Hematopoietic multipotent progenitor cell treated with erythropoietin and hydrocortisone succinate and interleukin-3 and kit ligand, for 8 days (in vitro differentiated cells): ENCODE data around the gene OMP.

Source experiments
- DNase-seq: peaks from one replicate; pipeline ENCODE4 v3.0.0-alpha.2; 2015

OMP gene

DNA sequence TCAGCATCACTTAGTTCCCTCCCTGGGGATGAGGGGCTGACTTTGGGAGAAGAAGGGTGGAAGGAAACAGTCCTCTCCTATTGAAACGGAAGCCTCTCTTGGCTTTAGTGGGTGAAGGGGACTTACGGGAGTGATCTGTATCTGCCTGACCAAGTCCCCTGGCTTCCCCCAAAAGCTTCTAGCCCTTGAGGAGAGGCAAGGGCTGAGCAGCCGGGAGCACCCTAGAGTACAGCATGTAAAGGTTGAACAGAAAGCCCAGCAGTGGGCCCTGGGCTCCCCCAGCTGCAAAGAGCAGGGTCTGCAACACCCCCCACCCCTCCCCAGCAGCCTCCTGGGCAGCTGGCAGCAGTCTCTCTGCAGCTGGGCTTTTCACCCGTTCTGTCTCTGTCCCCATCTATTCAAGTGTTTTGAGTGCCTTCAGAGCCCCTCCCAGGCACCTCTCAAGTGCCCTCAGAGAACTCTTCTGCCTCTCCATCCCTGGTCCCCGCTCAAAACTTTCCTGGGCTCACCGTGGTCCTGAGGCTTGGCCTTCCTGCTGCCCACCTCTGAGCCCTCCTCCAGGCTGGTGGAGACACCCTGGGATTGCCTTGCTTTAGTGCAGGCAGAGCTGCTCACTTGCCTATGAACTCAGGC is 33.2 kb upstream of the OMP start:
- no peak for DNase-seq

DNA sequence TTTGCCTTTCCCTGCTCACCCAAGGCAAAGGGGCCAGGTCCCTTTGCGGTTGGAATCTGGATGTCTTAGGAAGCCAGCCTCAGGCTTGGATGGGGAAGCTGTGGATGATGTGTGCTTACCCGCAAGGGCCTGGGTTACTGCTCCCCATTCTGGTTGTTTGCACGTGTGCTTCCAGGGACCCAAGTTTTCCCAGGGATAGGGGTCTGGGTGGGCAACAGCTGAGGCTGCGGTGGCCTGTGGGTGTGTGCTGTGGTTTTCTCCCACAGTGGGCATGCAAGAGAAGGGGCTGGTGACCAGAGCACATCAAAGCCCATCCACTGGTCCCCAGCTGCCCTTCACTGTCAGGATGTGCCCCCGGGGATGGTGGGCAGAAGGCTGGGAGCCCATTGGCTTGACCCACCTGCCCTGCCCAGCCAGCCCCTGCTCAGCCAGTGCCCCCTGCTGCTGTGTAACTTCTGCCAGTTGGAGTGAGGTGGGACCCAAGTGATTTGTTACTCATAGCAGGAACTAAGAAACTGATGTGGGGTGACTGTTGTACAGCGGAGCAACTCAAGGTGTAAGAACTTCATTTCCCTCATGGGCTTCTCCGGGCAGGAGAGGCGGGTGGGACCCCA is 32.6 kb upstream of the OMP start:
- no peak for DNase-seq

DNA sequence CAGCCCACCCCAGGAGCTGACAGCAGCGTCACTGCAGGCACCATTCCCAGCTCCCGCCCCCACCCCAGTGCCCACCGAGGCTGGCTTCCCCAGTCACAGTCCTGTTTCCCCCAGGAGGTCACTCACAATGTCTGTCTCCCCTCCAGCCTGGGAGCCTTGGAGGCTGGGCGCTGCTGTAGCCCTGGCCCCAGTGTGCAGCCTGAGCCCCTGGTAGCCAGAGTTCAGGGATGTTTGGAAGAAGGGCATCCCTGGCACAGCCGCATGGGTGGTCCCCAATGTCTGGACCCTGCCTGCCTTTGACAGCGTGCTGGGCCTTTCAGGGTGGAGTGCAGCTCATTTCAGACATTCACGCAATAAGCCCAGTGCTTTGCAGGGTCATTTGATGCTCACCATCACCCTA is 31.6 kb upstream of the OMP start:
- DNase-seq = no peak

GRCh38 chr11:77071671-77072605 is 30.7 kb upstream of the OMP start:
- no peak for DNase-seq

DNA sequence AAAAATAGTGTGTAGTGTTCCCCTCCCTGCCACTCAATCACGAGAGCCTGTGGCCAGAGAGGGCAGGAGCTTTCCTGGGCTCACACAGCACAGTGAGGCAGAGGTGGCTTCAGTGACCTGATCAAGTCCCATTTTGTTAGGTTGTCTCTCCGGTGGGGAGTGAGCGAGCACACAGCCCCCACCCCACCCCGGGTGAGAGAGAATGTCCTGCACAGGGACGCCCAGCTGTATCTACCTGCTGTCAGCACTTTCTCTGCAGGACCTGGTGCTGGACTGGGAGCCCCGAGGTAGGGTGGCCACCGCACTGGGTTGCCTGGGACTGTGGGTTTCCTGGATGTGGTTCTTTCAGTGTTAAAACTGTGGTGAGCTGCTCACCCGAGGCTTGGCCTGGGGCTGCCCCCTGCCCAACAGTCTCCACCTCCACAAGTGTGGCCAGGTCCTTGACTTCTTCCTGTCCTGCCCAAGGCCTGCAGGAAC is 29.8 kb upstream of the OMP start:
- no peak for DNase-seq

DNA sequence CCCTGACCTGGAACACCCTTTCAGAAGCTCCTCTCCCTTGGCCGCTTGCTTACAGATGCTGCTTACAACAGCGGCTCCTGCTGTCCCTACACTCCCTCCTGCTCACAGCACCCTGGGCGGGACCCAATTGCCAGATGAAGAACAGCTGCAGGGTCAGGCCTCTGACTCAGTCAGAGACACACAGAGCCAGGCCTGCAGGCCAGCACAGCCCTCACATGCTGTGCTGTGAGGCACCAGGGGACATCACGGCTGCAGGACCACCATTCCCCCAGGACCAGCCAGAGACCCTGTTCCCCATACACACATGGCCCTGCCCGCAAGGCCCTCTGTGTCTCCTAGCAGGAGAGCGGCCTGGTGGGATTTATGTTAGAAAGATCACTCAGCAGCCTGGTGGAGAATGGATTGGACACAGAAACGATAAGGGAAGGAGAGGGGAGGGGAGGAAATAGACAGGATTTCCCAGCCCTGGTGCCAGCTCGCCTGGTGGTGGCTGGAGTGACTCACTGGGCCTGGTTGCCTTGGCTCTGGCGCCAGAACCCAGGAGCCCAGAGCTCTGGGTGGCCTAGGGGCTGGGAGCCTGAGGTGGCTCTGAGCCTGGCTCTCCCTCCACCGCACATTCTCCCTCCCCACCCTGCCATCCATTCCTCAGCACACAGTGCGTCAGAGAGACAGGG is 29.2 kb upstream of the OMP start:
- peak; percentile 54 for DNase-seq

DNA sequence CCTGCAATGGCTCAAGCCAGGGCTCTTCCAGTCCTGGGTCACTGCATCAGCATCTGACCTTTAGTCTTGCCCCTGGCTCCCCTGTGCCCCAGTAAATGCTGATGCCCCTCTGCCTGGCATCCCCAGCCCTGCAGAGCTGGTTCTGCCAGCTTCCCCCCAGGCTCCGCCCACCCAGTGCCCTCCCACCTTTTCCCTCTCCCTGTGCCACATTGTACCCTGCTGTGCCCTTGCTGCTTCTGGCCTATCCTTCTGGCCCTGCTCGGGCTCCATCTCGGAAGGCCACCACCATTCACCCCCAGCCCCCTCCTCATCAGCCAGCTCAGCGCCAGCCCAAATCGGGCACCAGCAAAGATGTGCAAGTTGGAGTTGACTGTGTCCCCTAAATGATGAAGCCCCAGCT is 28.4 kb upstream of the OMP start:
- DNase-seq = no peak

- DNase-seq = no peak
These were observed 27.9 kb upstream of the OMP start for GRCh38 chr11:77074626-77075221.

GRCh38 chr11:77075425-77075905 is 27.2 kb upstream of the OMP start:
- no peak for DNase-seq

GRCh38 chr11:77079666-77080065 is 23.0 kb upstream of the OMP start:
- DNase-seq = no peak

DNA sequence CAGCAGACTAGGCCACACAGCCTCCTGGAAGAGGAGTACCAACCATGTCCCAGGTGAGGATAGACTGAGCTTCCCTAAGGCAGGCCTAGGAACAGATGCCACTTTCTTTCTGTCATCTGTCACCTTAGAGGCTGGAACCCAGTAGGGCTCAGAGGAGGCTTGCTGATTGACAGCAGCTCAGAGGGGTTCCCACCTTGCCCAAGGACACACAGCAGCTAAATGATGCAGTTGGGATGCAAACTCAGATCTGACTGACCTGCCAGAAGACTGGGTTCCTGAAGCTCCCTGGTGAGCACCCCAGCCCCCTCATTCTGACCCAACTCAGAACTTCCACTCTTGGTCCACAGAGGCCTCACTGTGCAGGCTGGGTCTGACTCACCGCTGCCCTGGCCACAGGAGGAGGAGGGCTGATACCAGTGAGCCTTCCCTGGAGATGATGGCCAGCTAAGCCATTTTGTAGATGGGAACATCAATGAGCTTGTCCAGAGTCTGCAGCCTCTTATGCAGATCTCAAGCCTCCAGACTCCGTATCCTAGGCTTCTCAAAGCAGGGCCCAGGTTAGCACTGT is 21.9 kb upstream of the OMP start:
- no peak for DNase-seq

GRCh38 chr11:77081381-77081851 is 21.2 kb upstream of the OMP start:
- DNase-seq = no peak

GRCh38 chr11:77081976-77082836 is 20.4 kb upstream of the OMP start:
- no peak for DNase-seq

DNA sequence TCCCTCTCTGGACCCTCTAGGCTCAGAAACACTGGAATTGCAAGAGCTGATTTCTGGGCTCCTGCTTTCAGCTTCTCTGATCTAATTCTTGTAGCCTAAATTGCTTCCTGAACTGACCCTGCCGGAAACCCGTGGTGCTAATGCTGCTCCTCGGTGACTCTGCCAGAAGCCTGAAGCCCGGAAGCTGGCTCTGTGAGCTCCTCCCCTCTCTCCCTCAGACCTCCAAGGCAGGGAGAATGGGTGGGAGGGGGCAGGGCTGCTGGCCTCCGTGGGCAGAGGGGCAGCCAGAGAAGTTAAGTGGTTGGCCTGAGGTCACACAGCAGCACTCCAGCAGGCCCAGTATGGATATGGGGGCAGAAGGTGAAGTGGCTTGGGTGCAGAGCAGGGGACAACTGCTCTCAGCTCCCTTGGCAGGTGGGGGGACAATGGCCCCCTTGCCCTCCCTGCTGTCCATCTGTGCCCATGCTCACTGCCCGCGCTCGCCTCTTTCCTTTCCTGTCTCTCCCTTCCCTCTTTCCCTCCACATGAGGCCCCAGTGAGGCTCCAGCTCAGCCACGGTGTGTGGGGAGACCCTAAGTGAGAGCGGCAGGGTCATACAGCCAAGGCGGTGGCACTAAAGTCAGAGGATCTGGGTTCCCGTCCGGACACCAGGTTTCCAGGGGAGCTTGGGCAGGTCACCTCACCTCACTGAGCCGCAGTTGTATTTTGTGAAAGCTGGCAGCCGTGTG is 19.6 kb upstream of the OMP start:
- DNase-seq = peak; percentile 61

DNA sequence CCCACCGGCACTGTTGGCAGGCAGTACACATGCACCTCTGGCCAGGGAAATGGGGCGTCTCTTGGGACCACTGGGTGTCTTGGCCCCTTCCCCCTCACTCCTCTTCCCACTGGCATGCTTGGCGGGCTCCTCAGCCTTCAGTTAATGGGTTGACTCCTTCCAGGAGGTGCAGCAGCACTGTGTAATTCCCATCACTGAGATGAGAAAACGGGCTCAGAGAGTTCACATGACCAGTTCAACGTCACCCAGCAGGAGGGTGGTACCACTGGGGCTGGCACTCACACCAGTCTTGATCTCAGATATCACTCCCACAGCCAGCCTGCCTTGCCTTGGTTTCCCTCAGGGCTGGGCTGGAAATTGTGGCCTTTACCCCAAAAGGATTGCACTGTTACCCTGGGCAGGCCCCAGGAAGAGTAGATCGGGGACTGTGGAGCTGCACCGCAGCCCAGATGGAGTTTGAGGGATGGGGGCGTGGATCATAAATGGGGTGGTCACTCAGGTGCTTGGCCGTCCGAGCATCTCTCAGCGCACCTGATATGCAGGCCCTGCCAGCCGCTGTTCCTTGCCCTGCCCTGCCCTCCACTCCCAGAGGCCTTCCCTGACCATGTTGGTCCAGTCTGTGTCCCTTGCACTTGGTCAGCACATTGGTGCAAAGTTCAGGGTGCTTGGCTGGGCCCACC is 18.9 kb upstream of the OMP start:
- peak; percentile 33 for DNase-seq

- no peak for DNase-seq
These were observed 18.0 kb upstream of the OMP start for GRCh38 chr11:77084581-77085191.

DNA sequence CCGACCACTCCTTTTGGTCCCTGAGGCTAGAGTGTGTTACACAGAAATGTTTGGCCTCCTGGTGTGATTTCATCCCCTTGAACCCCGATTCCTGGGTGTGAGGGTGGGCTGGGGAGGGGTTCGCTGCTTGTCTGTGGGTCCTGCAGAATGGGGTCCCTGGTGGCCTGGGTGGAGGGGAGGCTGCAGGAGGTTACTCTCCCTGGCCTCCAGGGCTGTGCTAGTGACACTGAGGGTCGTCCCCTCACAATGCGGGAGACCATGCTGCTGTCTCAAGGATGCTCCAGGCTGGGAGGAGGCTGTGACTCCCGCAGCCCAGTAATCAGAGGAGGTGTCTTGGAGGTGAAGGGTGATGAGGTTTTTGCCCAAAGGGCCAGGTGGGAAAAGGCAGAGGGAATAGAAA is 17.0 kb upstream of the OMP start:
- DNase-seq = no peak

- peak; percentile 93 for DNase-seq
These were observed 15.8 kb upstream of the OMP start for GRCh38 chr11:77086521-77087472.
